ENCODE results near the gene RPEL1.
"Not testable (repeated sequence)": the region's sequence is repeated elsewhere in the genome, so short reads cannot be mapped to it uniquely, and the experiment has no call there.

RPEL1 gene

GRCh38 chr10:103245587-103245986 lies at the start of gene RPEL1:
RPEL1 (plus strand) TSS chr10:103245887; CDS start chr10:103245997, 110 bp downstream.
- in situ Hi-C loops (cut with MboI; ENCODE audit: low sequenced_read_pairs), result loop anchor here (10.0 kb wide), 1 partner anchor 331 kb away; the partner anchor contains the start of gene CNNM2

DNA sequence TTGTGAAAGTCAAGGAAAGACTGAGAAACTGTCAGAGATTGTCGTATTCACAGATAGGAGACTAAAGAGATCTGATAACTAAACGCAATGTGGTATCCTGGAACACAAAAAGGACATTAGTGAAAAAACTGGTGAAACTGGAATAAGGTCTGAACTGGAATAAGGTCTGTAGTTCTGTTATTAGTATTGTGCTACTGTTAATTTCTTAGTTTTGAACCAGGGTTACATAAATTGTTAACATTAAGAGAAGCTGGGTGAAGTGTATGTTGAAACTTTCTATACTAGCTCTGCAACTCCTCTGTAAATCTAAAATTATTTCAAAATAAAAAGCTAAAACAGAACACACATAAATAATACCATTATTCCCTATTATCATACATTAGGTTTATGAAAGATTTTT lies 49.2 kb upstream of the RPEL1 start:
- in situ Hi-C loops (cut with MboI; ENCODE audit: low sequenced_read_pairs), result no loop called here

DNA sequence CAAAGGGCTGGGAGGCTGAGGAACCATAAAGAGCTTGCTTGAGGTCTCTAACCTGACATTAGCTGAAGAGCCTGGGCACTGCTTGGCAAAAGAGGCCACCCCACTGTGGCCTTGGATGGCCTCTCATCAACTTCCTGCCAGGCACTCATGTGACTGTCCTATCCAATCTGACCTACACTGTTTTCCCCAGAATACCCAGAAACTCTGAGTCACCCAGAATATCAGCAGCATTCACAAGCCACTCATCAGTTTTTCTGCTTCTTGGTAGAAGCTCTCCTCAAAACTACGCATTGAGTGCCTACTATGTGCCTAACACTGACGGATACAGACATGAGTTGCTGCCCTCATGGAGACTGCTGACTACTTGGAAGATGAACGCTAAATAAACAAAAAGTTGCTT lies 48.5 kb upstream of the RPEL1 start:
- in situ Hi-C loops (cut with MboI; ENCODE audit: low sequenced_read_pairs), result no loop called here

DNA sequence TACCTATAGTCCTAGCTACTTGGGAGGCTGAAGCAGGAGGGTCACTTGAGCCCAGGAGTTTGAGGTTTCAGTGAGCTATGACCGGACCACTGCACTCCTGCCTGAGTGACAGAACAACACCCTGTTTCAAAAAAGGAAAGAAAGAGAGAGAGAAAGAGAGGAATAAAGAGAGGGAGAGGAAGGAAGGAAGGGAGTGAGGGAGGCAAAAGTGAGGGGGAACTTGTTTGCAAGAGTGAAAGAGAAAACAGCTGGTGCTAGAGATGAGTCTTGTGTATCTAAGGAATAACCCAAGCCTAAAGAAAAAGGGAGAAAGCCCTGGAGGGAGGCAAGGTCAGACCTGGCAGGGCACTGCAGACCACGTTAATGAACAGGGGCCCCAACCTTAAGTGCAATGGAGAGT lies 47.8 kb upstream of the RPEL1 start:
- in situ Hi-C loops (cut with MboI; ENCODE audit: low sequenced_read_pairs), result no loop called here

DNA sequence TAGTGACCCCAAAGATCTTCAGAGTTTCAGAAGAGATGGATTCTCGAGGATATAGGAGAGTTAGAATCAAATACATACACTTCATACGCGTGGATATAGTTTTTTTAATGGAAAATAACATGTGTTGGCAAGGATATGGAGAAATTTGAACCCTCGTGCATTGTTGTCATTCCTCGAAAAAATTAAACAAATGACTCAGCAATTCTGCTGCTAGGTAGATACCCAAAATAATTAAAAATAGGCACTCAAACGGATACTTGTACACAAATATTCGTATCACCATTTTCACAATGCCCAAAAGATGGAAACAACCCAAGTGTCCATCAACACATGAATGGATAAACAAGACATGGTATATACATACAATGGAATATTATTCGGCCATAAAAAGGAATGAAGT lies 47.0 kb upstream of the RPEL1 start:
- in situ Hi-C loops (cut with MboI; ENCODE audit: low sequenced_read_pairs), result no loop called here

- in situ Hi-C loops (cut with MboI; ENCODE audit: low sequenced_read_pairs), result no loop called here
Measured at GRCh38 chr10:103199488-103199887, 46.2 kb upstream of the RPEL1 start.

GRCh38 chr10:103202319-103202718 lies 43.4 kb upstream of the RPEL1 start:
- in situ Hi-C loops (cut with MboI; ENCODE audit: low sequenced_read_pairs), result no loop called here

DNA sequence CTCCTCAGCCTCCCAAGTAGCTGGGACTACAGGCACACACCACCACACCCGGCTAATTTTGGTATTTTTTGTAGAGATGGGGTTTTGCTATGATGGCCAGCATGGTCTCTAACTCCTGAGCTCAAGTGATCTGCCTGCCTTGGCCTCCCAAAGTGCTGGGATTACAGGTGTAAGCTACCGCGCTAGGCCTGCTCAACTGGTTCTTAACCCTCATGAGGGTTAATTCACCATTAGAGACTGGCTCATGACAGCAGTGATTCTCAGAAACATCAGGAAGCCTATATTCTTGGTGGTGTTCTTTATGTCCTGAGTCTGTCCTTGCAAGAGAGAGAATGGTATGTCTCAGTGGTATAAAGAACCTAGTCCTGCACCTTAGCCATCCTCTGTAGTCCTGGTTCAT lies 42.2 kb upstream of the RPEL1 start:
- in situ Hi-C loops (cut with MboI; ENCODE audit: low sequenced_read_pairs), result no loop called here

DNA sequence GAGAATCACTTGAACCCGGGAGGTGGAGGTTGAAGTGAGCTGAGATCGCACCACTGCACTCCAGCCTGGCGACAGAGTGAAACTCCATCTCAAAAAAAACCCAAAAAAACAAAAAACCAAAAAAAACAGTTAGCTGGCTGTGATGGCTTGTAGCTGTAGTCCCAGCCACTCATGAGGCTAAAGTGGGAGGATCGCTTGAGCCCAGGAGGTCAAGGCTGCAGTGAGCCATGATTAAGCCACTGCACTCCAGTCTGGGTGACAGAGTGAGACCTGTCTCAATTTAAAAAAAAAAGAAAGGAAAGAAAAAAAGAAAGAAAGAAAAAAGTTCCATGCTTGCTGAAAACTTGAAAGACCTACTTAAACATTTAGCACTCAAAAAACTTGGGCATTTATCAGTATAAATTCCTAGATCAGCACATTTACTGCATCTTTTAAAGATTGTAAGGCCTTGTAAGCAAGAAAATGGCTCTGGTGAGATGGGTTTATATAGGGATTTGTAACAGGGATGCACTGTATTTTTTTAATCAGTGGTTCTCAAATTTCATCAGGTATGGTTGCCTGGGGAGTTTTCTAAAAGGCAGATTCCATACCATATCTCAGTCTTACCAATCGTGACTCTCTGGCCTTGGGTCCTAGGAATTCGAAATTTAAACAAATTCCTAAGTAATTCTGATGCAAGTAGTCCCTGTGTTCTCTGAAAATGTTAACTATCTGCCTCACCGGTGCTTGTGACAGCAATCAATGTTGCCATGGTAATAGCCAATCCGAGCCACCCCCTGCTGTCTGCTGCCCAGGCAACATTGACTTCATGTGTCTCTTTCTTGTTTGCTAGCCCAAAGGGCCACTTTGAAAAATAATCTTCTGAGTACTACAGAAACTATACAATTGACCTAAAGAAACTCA lies 41.1 kb upstream of the RPEL1 start:
- in situ Hi-C loops (cut with MboI; ENCODE audit: low sequenced_read_pairs), result no loop called here

DNA sequence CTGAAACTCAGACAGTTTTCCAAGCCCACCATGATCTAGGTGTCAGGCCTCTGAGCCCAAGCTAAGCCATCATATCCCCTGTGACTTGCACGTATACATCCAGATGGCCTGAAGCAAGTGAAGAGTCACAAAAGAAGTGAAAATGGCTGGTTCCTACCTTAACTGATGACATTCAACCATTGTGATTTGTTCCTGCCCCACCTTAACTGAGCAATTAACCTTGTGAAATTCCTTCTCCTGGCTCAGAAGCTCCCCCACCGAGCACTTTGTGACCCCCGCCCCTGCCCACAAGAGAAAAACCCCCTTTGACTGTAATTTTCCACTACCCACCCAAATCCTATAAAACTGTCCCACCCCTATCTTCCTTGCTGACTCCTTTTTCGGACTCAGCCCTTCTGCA lies 40.3 kb upstream of the RPEL1 start:
- in situ Hi-C loops (cut with MboI; ENCODE audit: low sequenced_read_pairs), result not testable (repeated sequence)

DNA sequence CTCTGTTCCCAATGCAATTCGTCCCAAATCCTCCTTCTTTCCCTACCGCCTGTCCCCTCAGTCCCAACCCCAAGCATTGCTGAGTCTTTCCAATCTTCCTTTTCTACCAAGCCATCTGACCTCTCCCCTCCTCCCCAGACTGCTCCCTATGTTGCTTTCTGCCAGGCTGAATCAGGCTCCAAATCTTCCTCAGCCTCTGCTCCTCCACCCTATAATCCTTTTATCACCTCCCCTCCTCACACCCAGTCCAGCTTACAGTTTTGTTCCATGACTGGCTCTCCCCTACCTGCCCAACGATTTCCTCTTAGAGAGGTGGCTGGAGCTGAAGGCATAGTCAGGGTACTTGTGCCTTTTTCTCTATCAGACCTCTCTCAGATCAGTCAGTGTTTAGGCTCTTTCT lies 39.0 kb upstream of the RPEL1 start:
- in situ Hi-C loops (cut with MboI; ENCODE audit: low sequenced_read_pairs), result not testable (repeated sequence)

DNA sequence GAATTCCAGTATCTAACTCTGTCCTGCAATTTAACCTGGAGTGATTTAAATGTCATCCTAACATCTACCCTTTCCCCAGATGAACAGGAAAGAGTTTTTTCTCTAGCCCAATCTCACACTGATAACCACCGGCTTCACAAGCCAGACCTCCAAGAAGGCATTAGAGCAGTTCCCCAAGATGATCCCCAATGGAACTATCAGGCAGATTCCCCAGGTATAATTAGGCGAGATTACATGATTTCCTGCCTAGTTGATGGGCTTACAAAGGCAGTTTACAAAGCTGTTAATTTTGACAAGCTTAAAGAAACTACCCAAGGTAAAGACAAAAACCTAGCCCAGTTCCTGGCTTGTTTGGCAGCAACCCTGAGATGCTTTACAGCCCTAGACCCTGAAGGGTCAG lies 38.5 kb upstream of the RPEL1 start:
- in situ Hi-C loops (cut with MboI; ENCODE audit: low sequenced_read_pairs), result no loop called here

GRCh38 chr10:103207643-103208042 lies 38.0 kb upstream of the RPEL1 start:
- in situ Hi-C loops (cut with MboI; ENCODE audit: low sequenced_read_pairs), result not testable (repeated sequence)

- in situ Hi-C loops (cut with MboI; ENCODE audit: low sequenced_read_pairs), result not testable (repeated sequence)
Measured at GRCh38 chr10:103210262-103210661, 35.4 kb upstream of the RPEL1 start.

DNA sequence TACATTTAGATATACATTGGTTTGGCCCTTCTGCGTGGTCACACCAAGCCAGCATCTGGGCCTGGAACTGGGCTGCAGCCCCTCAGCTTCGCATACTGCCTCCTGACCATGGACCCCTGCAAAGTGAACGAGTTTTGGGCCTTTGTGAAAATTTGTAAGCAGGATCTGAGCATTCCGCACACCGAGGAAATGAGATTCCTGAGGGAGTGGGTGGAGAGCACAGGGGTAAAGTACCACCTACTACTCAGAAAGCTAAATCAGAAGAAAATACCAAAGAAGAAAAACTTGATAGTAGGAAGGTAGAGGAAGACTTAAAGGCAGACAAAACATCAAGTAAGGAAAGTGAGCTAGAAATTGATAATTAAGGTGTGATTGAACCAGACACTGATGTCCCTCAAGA lies 30.1 kb upstream of the RPEL1 start:
- in situ Hi-C loops (cut with MboI; ENCODE audit: low sequenced_read_pairs), result no loop called here

GRCh38 chr10:103216362-103216761 lies 29.3 kb upstream of the RPEL1 start:
- in situ Hi-C loops (cut with MboI; ENCODE audit: low sequenced_read_pairs), result not testable (repeated sequence)

GRCh38 chr10:103224133-103224532 lies 21.6 kb upstream of the RPEL1 start:
- in situ Hi-C loops (cut with MboI; ENCODE audit: low sequenced_read_pairs), result no loop called here

GRCh38 chr10:103224721-103225120 lies 21.0 kb upstream of the RPEL1 start:
- in situ Hi-C loops (cut with MboI; ENCODE audit: low sequenced_read_pairs), result not testable (repeated sequence)

- in situ Hi-C loops (cut with MboI; ENCODE audit: low sequenced_read_pairs), result no loop called here
Measured at GRCh38 chr10:103225939-103226338, 19.7 kb upstream of the RPEL1 start.

DNA sequence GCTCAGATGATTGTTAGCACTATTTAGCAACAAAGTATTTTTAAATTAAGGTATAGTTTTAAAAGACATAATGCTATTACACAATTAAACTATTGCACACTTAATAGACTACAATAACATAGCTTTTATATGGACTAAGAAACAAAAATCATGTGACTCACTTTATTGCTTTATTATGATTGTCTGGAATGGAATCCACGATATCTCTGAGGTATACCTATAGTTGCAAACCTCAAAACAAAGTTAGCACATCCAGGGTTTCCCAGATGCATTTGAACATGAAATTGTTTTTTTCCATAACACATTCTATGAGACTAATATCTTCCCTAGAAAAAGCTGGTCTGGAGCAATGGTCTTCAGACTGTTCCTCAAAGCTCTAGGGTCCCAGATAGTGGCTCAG lies 18.3 kb upstream of the RPEL1 start:
- in situ Hi-C loops (cut with MboI; ENCODE audit: low sequenced_read_pairs), result no loop called here

GRCh38 chr10:103231047-103231551 lies 14.6 kb upstream of the RPEL1 start:
- in situ Hi-C loops (cut with MboI; ENCODE audit: low sequenced_read_pairs), result no loop called here

GRCh38 chr10:103232131-103232673 lies 13.5 kb upstream of the RPEL1 start:
- in situ Hi-C loops (cut with MboI; ENCODE audit: low sequenced_read_pairs), result no loop called here

All from HL-60/S4 treated with phorbol 12-myristate 13-acetate at 8.2 ng/mL for 4 days and 3 days (cell line).